ENCODE measurements around the gene POLR2A.

The POLR2A gene

DNA sequence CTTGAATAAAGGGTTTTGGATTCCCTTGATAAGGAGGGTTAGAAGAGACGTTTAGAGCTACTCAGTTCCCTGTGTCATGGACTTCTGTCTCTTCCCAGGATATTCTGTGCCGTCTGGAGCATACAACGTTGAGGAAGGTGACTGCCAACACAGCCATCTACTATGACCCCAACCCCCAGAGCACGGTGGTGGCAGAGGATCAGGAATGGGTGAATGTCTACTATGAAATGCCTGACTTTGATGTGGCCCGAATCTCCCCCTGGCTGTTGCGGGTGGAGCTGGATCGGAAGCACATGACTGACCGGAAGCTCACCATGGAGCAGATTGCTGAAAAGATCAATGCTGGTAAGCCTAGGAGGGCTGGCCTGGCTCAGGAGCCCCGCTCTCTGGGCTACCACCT, 24.7 kb downstream of the POLR2A start:
- no peak for DNase-seq

GRCh38 chr17:7509937-7510336, 25.8 kb downstream of the POLR2A start:
- no peak for DNase-seq

DNA sequence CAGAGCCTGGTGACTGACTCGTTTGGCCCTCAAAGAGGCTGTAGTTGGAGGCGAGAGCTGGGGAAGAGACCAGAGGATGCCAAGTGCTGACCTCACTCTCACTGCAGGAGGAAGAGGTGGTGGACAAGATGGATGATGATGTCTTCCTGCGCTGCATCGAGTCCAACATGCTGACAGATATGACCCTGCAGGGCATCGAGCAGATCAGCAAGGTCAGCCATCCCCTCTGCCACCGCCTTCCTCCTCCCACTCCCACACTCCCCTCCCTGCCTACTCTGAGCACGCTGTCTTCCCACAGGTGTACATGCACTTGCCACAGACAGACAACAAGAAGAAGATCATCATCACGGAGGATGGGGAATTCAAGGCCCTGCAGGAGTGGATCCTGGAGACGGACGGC, 26.9 kb downstream of the POLR2A start:
- DNase-seq, result no peak

GRCh38 chr17:7512105-7512504, 27.9 kb downstream of the POLR2A start:
- no peak for DNase-seq

DNA sequence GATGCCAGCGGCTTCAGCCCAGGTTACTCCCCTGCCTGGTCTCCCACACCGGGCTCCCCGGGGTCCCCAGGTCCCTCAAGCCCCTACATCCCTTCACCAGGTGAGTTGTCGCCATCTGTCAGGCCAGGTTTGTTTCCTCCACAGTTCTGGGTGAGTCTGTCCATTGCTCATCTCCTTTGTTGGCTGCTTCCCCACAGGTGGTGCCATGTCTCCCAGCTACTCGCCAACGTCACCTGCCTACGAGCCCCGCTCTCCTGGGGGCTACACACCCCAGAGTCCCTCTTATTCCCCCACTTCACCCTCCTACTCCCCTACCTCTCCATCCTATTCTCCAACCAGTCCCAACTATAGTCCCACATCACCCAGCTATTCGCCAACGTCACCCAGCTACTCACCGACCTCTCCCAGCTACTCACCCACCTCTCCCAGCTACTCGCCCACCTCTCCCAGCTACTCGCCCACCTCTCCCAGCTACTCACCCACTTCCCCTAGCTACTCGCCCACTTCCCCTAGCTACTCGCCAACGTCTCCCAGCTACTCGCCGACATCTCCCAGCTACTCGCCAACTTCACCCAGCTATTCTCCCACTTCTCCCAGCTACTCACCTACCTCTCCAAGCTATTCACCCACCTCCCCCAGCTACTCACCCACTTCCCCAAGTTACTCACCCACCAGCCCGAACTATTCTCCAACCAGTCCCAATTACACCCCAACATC, 28.8 kb downstream of the POLR2A start:
- DNase-seq, result no peak

GRCh38 chr17:7513850-7514419, 29.8 kb downstream of the POLR2A start:
- DNase-seq, result no peak

GRCh38 chr17:7515911-7516610, 31.9 kb downstream of the POLR2A start:
- no peak for DNase-seq

DNA sequence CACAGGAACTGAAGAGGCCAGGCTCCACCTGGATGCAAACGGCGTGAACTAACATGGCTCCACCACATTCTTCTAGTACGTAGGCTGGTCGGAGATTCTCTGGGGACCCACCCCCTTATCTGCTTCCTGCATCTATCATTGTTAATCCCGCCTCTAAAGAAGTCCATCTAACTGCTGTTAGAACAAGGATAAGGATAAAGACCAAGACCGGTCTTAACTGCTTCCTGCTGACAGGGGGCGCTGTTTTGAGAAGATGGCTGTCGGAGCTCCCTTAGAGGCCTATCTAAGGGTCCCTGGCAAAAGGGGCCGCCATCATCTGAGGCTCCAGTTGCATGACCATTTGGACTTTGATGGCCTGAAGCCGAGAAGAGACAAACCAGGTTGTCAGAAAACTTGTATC, 38.9 kb downstream of the POLR2A start:
- peak; percentile 23 for DNase-seq

DNA sequence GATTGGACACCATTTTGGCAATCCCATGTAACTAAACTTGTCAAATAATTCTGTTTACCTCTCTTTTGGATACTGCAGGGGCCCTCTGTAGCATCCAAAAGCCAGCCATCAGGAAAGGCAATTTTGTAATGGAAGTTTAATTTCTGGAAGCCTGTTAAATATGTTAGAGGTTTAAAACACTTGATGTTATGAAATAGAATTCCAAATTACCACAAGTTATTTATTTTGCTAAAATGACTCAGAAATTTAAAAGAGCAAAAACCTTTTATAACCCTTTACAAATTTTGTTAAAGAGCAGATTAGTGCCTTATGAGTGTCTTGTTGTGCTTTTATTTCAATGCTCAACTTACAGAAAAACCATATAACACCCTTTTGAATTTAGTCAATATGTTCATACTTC, 44.7 kb downstream of the POLR2A start:
- no peak for DNase-seq

DNA sequence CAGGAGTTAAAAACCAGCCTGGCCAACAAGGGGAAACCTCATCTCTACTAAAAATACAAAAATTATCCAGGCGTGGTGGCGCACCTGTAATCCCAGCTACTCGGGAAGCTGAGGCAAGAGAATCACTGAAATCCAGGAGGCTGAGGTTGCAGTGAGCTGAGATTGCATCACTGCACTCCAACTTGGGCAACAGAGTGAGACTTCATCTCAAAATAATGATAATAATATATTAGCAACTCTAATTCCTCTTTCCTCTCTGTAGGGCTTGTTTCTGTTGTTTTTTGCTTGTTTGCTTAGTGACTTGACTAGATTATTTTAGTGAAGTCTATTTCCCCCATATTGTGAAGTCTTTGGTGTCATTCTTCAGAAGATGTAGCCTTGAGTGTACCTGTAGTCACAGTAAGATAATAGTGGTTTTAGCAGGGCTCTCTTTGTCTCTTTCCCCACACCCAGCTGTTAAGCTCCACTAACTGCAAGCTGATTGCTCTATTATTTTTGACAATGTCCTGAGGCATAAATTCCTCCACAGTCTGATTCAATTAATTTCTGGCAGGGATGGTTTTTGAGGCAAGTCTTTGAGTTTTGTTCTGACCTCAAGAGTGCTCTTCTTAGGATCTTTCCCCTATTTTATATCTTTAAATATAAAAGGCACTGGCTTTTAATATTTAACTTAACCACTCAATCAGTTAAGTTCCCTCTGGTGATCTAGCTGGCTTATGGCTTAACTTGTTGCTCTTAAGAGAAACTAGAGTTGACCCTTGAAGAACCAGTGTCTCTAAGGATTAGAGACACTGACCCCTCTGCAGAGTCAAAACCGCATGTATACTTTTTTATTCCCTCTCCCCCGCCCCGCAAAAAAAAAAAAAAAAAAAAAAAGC, 46.1 kb downstream of the POLR2A start:
- no peak for DNase-seq

- DNase-seq, result no peak
Observed at GRCh38 chr17:7538050-7538449, 53.9 kb downstream of the POLR2A start.

- no peak for DNase-seq
Observed at GRCh38 chr17:7538891-7539545, 54.9 kb downstream of the POLR2A start.

DNA sequence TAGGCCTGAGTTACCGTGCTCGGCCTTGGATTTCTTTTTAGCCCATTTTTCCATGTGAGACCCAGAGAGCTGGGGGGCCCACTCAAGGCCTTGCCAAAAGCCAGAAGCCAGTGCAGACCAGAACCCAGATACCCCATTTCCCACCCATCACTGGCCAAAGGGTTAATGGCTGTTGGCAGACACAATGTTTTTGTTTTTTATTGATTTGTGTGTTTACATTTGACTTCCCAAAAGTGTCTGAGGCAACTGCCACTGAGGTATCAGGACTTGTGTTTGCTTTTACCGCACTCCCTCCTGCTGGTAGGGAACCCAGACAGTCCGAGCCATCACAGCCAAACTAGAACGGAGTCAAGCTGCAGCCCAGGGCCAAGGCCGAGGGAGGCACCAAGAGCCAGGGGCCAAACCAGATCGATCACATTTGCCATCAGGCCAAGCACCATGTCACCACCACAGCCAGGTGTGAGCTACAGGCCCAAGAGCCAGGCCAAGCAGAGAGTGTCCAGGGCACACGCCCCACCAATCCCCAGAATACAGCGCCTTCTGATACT, 57.0 kb downstream of the POLR2A start:
- no peak for DNase-seq

- no peak for DNase-seq
Observed at GRCh38 chr17:7544911-7545310, 60.7 kb downstream of the POLR2A start.

DNA sequence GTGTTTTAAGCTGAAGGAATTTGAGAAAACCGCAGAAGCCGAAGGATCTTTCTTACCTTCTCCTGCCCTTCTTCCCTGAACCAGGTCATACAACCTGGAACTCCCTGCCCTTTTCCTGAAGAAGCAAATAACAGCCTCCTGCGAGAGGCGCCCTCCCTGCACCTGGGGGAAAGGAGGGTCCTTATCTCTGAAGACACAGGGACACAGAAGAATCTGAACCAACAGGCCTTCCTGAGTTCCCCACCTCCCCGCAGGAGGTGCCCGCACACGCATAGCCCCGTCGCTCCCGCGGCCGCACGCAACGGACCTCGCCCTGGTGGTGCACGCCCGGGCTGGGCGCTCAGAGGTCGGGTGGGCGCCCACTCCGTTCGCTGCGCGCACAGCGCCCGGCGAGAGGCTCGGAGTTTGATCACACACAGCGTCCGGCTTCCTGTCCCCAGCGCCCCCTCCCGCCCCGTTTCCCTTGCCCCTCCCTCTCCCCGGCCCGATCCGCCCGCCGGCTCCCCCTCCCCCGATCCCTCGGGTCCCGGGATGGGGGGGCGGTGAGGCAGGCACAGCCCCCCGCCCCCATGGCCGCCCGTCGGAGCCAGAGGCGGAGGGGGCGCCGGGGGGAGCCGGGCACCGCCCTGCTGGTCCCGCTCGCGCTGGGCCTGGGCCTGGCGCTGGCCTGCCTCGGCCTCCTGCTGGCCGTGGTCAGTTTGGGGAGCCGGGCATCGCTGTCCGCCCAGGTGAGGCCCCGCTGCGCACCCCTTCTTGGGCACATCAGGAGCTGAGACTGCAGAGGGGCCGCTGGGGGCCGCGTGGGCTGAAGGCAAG, 64.6 kb downstream of the POLR2A start, which contains the start of gene TNFSF12:
Gene TNFSF12 (plus strand): TSS at position 474 of the 816 bp plus-strand sequence. CDS start 96 bp downstream, at position 570.
- no peak for DNase-seq

Measured in activated T-cell treated with anti-CD3 and anti-CD28 coated beads for 4 hours (primary cell).